22Rv1 (cell line): ENCODE measurements around the gene SLC25A25.

ENCODE experiments used
- ZFX ChIP-seq: fragments of 450-650 bp; IDR thresholded peaks from 2 replicates; pipeline ENCODE4 v1.6.1; 2017; ENCODE audit warnings: antibody characterized with exemption, borderline replicate concordance
- TF ChIP-seq, protein P1 (sequence below): fragments of 450-650 bp; IDR thresholded peaks from 2 replicates; pipeline ENCODE4 v1.5.1; 2017; ENCODE audit warnings: mild to moderate bottlenecking

DNA sequence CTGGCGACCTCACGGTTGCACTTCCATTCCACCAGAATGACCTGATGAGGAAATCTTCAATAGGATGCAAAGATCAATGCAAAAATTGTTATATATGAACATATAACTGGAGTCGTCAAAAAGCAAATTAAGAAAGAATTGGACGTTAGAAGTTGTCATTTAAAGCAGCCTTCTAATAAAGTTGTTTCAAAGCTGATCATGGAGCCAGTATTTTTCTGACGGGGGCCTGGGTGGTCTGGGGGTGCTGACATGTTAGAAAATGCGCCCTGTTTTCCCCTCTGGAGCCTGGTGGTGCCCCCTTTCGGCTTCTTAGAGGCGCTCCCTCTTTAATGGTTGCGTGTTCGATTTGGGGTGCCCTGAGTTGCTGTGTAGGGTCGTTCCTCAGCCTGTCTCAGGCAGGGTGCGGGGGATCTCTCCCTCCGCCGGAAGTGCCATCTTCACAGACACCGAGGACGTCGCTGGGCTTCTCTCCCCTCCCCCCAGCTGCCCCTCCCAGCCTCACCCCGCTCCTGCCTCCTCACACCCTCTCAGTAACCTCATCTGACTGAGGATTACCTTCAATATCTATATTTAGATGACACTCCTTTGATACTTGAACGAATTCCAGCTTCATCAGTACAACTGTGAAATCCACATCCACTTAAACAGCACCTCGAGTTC lies 41.1 kb downstream of the SLC25A25 start:
- TF ChIP-seq, protein P1, sequence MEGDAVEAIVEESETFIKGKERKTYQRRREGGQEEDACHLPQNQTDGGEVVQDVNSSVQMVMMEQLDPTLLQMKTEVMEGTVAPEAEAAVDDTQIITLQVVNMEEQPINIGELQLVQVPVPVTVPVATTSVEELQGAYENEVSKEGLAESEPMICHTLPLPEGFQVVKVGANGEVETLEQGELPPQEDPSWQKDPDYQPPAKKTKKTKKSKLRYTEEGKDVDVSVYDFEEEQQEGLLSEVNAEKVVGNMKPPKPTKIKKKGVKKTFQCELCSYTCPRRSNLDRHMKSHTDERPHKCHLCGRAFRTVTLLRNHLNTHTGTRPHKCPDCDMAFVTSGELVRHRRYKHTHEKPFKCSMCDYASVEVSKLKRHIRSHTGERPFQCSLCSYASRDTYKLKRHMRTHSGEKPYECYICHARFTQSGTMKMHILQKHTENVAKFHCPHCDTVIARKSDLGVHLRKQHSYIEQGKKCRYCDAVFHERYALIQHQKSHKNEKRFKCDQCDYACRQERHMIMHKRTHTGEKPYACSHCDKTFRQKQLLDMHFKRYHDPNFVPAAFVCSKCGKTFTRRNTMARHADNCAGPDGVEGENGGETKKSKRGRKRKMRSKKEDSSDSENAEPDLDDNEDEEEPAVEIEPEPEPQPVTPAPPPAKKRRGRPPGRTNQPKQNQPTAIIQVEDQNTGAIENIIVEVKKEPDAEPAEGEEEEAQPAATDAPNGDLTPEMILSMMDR: no peak
- TF ChIP-seq ZFX: no peak
